H1 (cell line): ENCODE measurements around the gene GPR52. TPM values are rescaled to one million over a fixed set of nuclear protein-coding genes. Genes with fewer than 3 reads are reported as not detected.

Experiments used
- CTCF ChIA-PET: fragments of 300-600 bp; sonication (Branson Sonifier 250); formaldehyde crosslinking; loops from one replicate; lab custom pipeline; 2021; ENCODE audit not compliant: partially characterized antibody; lab: Charles Lee
- POLR2A ChIA-PET: fragments of 300-600 bp; sonication (Branson Sonifier 250); formaldehyde crosslinking; loops from one replicate; lab custom pipeline; 2021; ENCODE audit warnings: inconsistent platforms; ENCODE audit not compliant: partially characterized antibody; lab: Charles Lee
- DNase-seq, 2 experiments: peaks; one replicate each; pipeline versions ENCODE4 v3.0.0 to v3.0.0-alpha.2; 2010 to 2022; ENCODE audit warnings: low spot score in 2 of 2, low read depth in 1 of 2, mixed read lengths in 1 of 2
- FAIRE-seq: peaks from 2 replicates; lab custom pipeline; 2011; peaks lifted over from hg19 to GRCh38; lab: Jason Lieb, UNC
- H2AFZ ChIP-seq: 2 replicates; pipeline ENCODE4 v1.8.1; 2012; ENCODE audit warnings: low read length, inconsistent platforms
- H2AK5ac ChIP-seq: 2 replicates; pipeline ENCODE4 v1.6.1; 2013; ENCODE audit warnings: low read depth, low read length
- H2BK120ac ChIP-seq: replicated peaks from 2 replicates; pipeline ENCODE3; 2013; ENCODE audit warnings: low read depth, low read length, inconsistent platforms
- H2BK12ac ChIP-seq: 2 replicates; pipeline ENCODE4 v1.6.1; 2013; ENCODE audit warnings: low read depth, low read length
- H2BK15ac ChIP-seq: 2 replicates; pipeline ENCODE4 v1.6.1; 2013; ENCODE audit warnings: low read length
- H2BK20ac ChIP-seq: 2 replicates; pipeline ENCODE4 v1.6.1; 2013; ENCODE audit warnings: low read length
- H2BK5ac ChIP-seq: 2 replicates; pipeline ENCODE4 v1.6.1; 2013; ENCODE audit warnings: low read depth, low read length
- H3K14ac ChIP-seq: 2 replicates; pipeline ENCODE4 v1.6.1; 2013; ENCODE audit warnings: inconsistent platforms; ENCODE audit not compliant: insufficient read length
- H3K18ac ChIP-seq: 2 replicates; pipeline ENCODE4 v1.6.1; 2013; ENCODE audit warnings: low read length; ENCODE audit errors: extremely low read depth
- H3K23ac ChIP-seq: 2 replicates; pipeline ENCODE4 v1.6.1; 2013; ENCODE audit warnings: inconsistent platforms; ENCODE audit not compliant: insufficient read length
- H3K23me2 ChIP-seq: 2 replicates; pipeline ENCODE4 v1.6.1; 2013; ENCODE audit warnings: low read depth, low read length
- H3K27ac ChIP-seq: 2 replicates; pipeline ENCODE4 v1.6.1; 2011; ENCODE audit warnings: low read depth, low read length, inconsistent platforms
- H3K27me3 ChIP-seq, 4 experiments: replicated peaks in 1 of 4; 1 replicate in 1 of 4; 2 replicates in 3 of 4; pipeline versions ENCODE4 v1.6.1 to v1.8.1; 2011 to 2013; ENCODE audit warnings: low read length in 3 of 4, mild to moderate bottlenecking in 3 of 4, inconsistent platforms in 2 of 4, mixed read lengths in 2 of 4, moderate library complexity in 1 of 4; ENCODE audit not compliant: control insufficient read depth in 3 of 4, insufficient read depth in 3 of 4; ENCODE audit errors: extremely low read depth in 1 of 4
- H3K36me3 ChIP-seq, 4 experiments: 2 replicates each; pipeline versions ENCODE4 v1.6.1 to v1.8.1; 2011 to 2013; ENCODE audit warnings: mild to moderate bottlenecking in 4 of 4, low read length in 3 of 4, moderate library complexity in 2 of 4, control low read depth in 1 of 4, inconsistent platforms in 1 of 4; ENCODE audit not compliant: insufficient read depth in 4 of 4, control insufficient read depth in 2 of 4
- H3K4ac ChIP-seq: replicated peaks from 2 replicates; pipeline ENCODE3; 2013; ENCODE audit warnings: low read length, low read depth, mixed read lengths, inconsistent platforms; ENCODE audit not compliant: insufficient read length
- H3K4me1 ChIP-seq, 4 experiments: replicated peaks in 1 of 4; 1 replicate in 1 of 4; 2 replicates in 3 of 4; pipeline versions ENCODE4 v1.6.1 to v1.8.1; 2011 to 2013; ENCODE audit warnings: low read length in 3 of 4, inconsistent platforms in 2 of 4, mixed read lengths in 1 of 4; ENCODE audit not compliant: insufficient read depth in 4 of 4, control insufficient read depth in 3 of 4
- H3K4me2 ChIP-seq, 2 experiments: 2 replicates each; pipeline versions ENCODE4 v1.6.1 to v1.8.1; 2011 to 2013; ENCODE audit warnings: low read depth in 2 of 2, low read length in 2 of 2, control low read depth in 1 of 2, inconsistent platforms in 1 of 2, mild to moderate bottlenecking in 1 of 2; ENCODE audit not compliant: insufficient read depth in 1 of 2
- H3K4me3 ChIP-seq, 4 experiments: fragments of 200-600, 300-600 bp in 1 of 4; sonication (generic), shearing (Covaris generic), sonication (Bioruptor Twin) in 1 of 4; 2 replicates each; pipeline versions ENCODE4 v1.5.1 to v1.8.1; 2011 to 2016; ENCODE audit warnings: low read length in 4 of 4, low read depth in 3 of 4, control low read depth in 2 of 4, inconsistent platforms in 2 of 4, mild to moderate bottlenecking in 2 of 4, mixed read lengths in 1 of 4, moderate library complexity in 1 of 4; ENCODE audit not compliant: insufficient read depth in 2 of 4; ENCODE audit errors: extremely low read depth in 1 of 4
- H3K56ac ChIP-seq: replicated peaks from 2 replicates; pipeline ENCODE3; 2013; ENCODE audit warnings: low read depth, mild to moderate bottlenecking, mixed read lengths, low read length, inconsistent platforms; ENCODE audit not compliant: insufficient read length
- H3K79me1 ChIP-seq: 2 replicates; pipeline ENCODE4 v1.6.1; 2013; ENCODE audit warnings: low read depth, low read length, control low read depth
- H3K79me2 ChIP-seq, 2 experiments: 2 replicates each; pipeline versions ENCODE4 v1.6.1 to v1.8.1; 2012 to 2013; ENCODE audit warnings: low read length in 2 of 2, mild to moderate bottlenecking in 2 of 2, inconsistent platforms in 1 of 2; ENCODE audit not compliant: insufficient read depth in 2 of 2, control insufficient read depth in 1 of 2
- H3K9ac ChIP-seq, 4 experiments: replicated peaks in 1 of 4; 1 replicate in 1 of 4; 2 replicates in 3 of 4; pipeline versions ENCODE4 v1.6.1 to v1.8.1; 2011 to 2013; ENCODE audit warnings: low read depth in 3 of 4, low read length in 3 of 4, control low read depth in 2 of 4, mild to moderate bottlenecking in 2 of 4, moderate library complexity in 2 of 4, inconsistent platforms in 1 of 4; ENCODE audit errors: extremely low read depth in 1 of 4
- H3K9me3 ChIP-seq, 2 experiments: 2 replicates each; pipeline versions ENCODE4 v1.6.1 to v1.8.1; 2012 to 2013; ENCODE audit warnings: mild to moderate bottlenecking in 2 of 2, moderate library complexity in 2 of 2, control low read depth in 1 of 2, inconsistent platforms in 1 of 2, low read depth in 1 of 2, low read length in 1 of 2, mixed read lengths in 1 of 2; ENCODE audit not compliant: insufficient read depth in 2 of 2
- H4K20me1 ChIP-seq, 2 experiments: replicated peaks in 1 of 2; 2 replicates each; pipeline versions ENCODE3 to v1.8.1; 2011 to 2013; ENCODE audit warnings: inconsistent platforms in 2 of 2, low read length in 2 of 2, mild to moderate bottlenecking in 1 of 2; ENCODE audit not compliant: insufficient read depth in 2 of 2, control insufficient read depth in 1 of 2
- H4K5ac ChIP-seq: 2 replicates; pipeline ENCODE4 v1.6.1; 2013; ENCODE audit warnings: low read length, low read depth, mixed read lengths, inconsistent platforms; ENCODE audit not compliant: insufficient read length
- H4K8ac ChIP-seq: 2 replicates; pipeline ENCODE4 v1.8.0; 2013; ENCODE audit warnings: mild to moderate bottlenecking, moderate library complexity, low read length, inconsistent platforms; ENCODE audit not compliant: insufficient read depth; ENCODE audit errors: extremely low read depth
- H4K91ac ChIP-seq: replicated peaks from 2 replicates; pipeline ENCODE3; 2013; ENCODE audit warnings: low read length, mixed read lengths, inconsistent platforms; ENCODE audit not compliant: insufficient read length
- BRCA1 ChIP-seq: IDR thresholded peaks from 2 replicates; pipeline ENCODE4 v1.6.1; 2012; ENCODE audit warnings: low read depth, low read length, improper control_type of control experiment
- WGBS, 2 experiments: shearing (Covaris generic) in 1 of 2; methylation state at CpG; one replicate each; pipeline versions ENCODE4 v1.1.6 to v1.1.7; 2013 to 2015; ENCODE audit warnings: low lambda C conversion rate in 2 of 2, mixed read lengths in 2 of 2, inconsistent platforms in 1 of 2, low coverage in 1 of 2, missing lambda C conversion rate in 1 of 2; ENCODE audit not compliant: insufficient replicate concordance in 2 of 2, insufficient coverage in 1 of 2, insufficient read length in 1 of 2; ENCODE audit errors: extremely low coverage in 1 of 2, missing lambda C conversion rate in 1 of 2; 5-methylcytosine and 5-hydroxymethylcytosine counted together
- polyA plus RNA-seq, 7 experiments: library from polyadenylated mRNA; depleted of rRNA in 3 of 7; stranded (reverse) in 5 of 7; unstranded in 2 of 7; fragments of >200 nt in 5 of 7; fragments of 200-250 nt in 2 of 7; gene quantifications; 1 replicate in 5 of 7; 2 replicates in 1 of 7; 4 replicates in 1 of 7; pipeline versions ENCODE4 v1.2.1 to v1.2.3, GENCODE V29; 2011 to 2013; ENCODE audit warnings: missing spikeins in 2 of 7, mixed read lengths in 2 of 7
- total RNA-seq: library from RNA; stranded (reverse); fragmentation: NEBNext Ultra II Directional; extraction: Animal tissue kit (Norgen Biotek cat#: 25700); gene quantifications from 2 replicates; pipeline ENCODE4 v1.2.1, GENCODE V29; 2021

The GPR52 gene
- total and polyA plus RNA-seq, 2 of the 8 experiments (the other 6 are each of a cell fraction or from before 2014, with no cell fraction given) = 0.24 to 0.63 TPM

- Histone ChIP-seq H2AK5ac (no peak overlapping the region), H3K27ac (no peak overlapping the region), H4K8ac (no peak overlapping the region), H2AFZ (no peak overlapping the region), H3K4me2 (no peak overlapping the region), H2BK120ac (no peak overlapping the region), H3K79me2 (no peaks in the 10 kb centered on the region), H3K4ac (no peak overlapping the region)
- no peak for DNase-seq
- WGBS, 2 experiments = 84% methylated on average over 2 of the region's 2 CpGs; no CpG with 5 or more reads in 1 of the 2 experiments
- POLR2A ChIA-PET = no interaction called here
- TF ChIP-seq BRCA1 = no peak
- TF ChIP-seq, all 59 proteins: peak for 0
- FAIRE-seq = no peak
- Histone ChIP-seq H3K4me3 (no peak overlapping the region), H2BK12ac (no peak overlapping the region), H4K20me1 (no peaks in the 10 kb centered on the region), H2BK15ac (no peak overlapping the region), H3K18ac (no peak overlapping the region), H3K9ac (no peak overlapping the region), H2BK5ac (no peak overlapping the region), H4K5ac (no peak overlapping the region), H3K23me2 (no peaks in the 10 kb centered on the region), H3K56ac (no peak overlapping the region), H3K36me3 (no peaks in the 10 kb centered on the region), H4K91ac (no peak overlapping the region), H3K27me3 (no peaks in the 10 kb centered on the region), H3K23ac (no peak overlapping the region), H3K14ac (no peak overlapping the region), H3K4me1 (no peaks in the 10 kb centered on the region), H2BK20ac (no peak overlapping the region), H3K9me3 (no peaks in the 10 kb centered on the region), H3K79me1 (no peaks in the 10 kb centered on the region)
- CTCF ChIA-PET = interaction anchor here (0.7 to 1.4 kb wide), 2 partner anchors 153 to 420 kb away, joined by 3 to 4 read pairs; no protein-coding TSS in a partner anchor
Observed at GRCh38 chr1:174415506-174415905, 32.3 kb upstream of the GPR52 start.
